GM20000 (cell line): ENCODE data around the gene PTN.
"Not testable (repeated sequence)": the region's sequence is repeated elsewhere in the genome, so short reads cannot be mapped to it uniquely, and the experiment has no call there.

Experiments
- DNase-seq: peaks from one replicate; pipeline ENCODE4 v3.0.0; 2012; ENCODE audit warnings: low spot score
- TF ChIP-seq, protein P1 (sequence below): IDR thresholded peaks from 2 replicates; pipeline ENCODE4 v1.5.1; 2012; ENCODE audit warnings: mild to moderate bottlenecking, control low read depth; ENCODE audit errors: extremely low read depth, missing control alignments

PTN gene

DNA sequence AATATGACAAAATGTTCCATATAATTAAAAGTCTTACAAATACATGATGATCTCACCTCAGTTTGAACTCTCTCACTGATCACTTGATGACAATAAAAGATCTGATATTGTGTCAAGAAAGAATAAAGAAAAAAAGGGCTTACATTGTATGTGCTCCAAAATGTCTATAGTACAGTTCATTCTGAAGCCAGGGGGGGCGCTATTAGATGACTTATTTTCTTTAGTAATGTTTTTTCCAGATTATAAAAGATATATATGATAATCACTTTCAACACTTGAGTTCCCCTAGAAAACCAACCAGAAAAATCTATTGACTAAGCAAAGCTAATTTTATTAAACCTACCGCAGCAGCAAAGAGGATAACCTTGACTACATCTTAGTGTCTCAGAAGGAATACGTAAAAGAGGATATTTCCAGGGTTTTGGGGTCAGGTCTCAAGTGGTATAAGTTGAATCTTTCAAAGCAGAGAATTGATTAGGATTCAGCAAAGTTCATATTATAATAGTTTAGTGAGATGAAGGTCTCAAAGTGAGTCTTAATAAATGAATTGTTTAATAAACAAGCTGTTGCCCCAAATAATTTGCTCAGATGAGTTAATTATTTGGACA is 55.8 kb downstream of the PTN start:
- TF ChIP-seq, protein P1, sequence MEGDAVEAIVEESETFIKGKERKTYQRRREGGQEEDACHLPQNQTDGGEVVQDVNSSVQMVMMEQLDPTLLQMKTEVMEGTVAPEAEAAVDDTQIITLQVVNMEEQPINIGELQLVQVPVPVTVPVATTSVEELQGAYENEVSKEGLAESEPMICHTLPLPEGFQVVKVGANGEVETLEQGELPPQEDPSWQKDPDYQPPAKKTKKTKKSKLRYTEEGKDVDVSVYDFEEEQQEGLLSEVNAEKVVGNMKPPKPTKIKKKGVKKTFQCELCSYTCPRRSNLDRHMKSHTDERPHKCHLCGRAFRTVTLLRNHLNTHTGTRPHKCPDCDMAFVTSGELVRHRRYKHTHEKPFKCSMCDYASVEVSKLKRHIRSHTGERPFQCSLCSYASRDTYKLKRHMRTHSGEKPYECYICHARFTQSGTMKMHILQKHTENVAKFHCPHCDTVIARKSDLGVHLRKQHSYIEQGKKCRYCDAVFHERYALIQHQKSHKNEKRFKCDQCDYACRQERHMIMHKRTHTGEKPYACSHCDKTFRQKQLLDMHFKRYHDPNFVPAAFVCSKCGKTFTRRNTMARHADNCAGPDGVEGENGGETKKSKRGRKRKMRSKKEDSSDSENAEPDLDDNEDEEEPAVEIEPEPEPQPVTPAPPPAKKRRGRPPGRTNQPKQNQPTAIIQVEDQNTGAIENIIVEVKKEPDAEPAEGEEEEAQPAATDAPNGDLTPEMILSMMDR, result no peak
- DNase-seq, result no peak

DNA sequence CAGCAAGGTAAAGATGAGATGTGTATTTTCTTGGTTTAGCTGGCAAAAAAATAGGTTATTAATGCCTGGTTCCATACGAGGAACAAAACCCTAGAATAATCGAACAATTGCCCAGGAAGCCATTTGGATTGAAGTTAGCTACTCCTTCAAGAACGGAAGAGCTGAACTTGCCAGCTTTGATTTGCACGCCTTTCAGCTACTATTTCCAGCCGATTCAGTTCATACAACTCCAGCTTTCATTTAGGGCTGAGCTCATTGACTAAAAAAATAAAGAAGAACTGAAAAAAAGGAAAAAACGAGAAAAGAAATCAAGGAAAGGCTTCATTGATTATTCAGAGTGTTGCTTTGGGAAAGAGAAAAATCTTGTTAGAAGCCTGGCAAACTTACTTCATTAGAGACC is 60.4 kb downstream of the PTN start:
- DNase-seq, result no peak
- TF ChIP-seq, protein P1, result no peak

DNA sequence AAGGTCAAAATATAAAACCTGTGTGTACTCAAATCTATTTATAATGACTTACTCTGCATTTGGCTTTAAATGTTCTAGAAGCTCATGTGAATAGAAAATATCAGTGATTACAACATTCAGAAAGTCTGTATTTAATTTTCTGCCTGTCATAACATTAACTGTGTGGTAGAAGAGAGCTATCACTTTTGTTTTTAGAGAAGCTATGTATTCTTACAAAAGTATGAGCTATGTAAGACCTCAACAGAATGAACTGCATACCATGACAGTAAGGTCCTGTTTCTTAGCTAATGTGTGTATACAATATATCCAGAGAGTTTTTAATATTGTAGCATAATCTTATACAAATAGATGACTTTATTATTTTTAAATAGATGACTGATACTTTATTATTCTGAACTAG is 61.5 kb downstream of the PTN start:
- no peak for DNase-seq
- TF ChIP-seq, protein P1, result no peak

DNA sequence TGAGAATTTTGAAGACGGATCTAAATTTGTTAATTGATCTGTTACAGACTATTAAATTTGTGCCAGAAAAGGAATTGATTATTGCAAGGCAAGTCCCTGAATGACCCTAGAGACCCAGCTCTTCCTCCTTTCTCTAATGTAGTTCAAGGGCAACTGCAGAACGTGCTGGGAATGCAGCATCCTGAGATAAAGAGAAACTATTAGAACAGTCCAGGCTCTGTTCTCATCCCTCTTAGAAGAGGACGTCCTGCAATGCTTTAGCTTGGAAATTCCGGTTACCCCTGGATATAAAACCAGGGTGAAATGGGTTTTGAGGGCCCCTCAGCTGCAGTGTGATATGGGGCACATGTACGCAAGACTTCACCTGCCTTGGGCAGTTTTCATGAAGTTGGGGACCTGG is 67.3 kb downstream of the PTN start:
- no peak for DNase-seq
- TF ChIP-seq, protein P1, result no peak

DNA sequence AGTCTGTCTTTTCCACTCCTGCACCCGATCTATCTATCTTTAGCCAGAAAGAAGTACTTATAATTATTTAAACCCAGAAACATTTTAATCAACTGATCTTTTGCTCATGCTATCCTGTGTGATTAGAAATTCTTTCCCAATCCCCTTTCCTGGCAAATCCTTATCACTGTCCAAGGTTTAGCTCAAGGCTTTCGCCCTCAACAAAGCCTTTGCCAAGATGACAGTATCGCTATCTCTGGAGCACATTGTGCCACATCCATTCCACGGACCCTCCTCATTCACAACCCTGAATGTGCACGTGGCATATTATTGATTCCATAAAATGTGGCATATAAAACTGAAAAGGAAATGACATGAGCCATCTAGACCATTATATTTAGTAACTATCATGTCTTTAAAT is 71.3 kb downstream of the PTN start:
- DNase-seq, result no peak
- TF ChIP-seq, protein P1, result no peak

DNA sequence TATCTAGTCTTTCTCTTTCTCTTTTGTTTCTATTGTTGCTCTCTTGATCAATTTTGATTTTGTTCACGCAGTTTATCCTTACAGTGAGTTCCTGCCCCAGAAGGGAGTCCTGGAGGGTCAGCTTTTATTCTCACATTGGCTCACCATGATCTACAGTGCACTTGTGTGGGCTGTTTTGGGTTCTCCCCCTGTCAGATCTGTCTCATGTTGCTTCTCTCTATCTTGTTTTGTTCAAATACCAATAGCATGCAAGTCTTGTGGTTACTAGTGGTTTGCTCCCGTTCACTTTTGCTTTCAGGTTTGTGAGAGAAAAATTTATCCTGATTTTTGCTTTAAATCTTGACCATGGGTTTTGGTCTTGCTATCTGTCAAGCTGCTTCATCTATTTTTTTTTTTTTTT is 74.3 kb downstream of the PTN start:
- TF ChIP-seq, protein P1, result no peak
- DNase-seq, result no peak

DNA sequence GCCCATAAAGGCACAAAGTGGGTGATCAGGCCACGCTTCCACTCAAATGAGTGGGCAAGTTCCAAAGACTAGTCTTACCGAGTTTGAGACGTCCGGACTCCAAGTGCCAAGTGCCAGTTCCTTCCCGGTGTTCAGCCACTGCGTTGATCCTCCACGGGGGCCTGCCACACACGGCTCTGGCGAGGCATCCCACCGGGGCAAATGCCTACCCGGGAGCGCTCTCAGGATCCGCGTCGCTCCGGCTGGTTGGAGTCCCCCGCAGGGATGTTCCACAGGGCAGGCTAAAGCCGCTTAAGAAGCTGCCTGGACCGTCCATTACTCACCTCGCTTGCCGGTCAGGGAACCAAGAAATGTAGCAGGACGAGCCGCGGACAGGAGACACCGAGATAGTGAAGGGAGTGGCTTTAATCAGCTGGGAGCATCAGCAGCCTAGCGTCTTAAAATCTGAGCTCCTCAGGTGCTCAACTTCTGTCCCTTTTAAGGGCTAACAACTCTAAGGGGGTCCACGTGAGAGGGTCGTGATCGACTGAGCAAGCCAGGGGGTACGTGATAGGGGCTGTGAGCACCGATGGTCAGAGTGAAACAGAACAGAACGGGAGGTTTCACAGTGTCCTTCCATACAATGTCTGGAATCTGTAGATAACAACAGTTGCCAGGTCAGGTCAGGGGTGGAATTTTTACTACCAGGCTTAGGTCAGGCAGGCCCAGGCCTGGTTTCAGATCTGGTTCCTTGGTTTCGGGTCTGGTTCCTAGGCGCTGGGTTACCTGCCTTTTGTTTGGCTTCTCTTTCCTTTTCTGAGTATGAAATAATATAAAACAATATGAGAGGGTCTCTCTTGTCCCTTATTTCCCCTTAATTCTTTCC is 75.3 kb downstream of the PTN start:
- DNase-seq, result not testable (repeated sequence)
